GM23338 (cell line): ENCODE measurements around the gene MFSD2A.

Experiments used
- CREB1 ChIP-seq: fragments of 250-450 bp; sonication (Bioruptor Pico); IDR thresholded peaks from 2 replicates; pipeline ENCODE4 v1.5.0; 2020; ENCODE audit warnings: low read depth, mild to moderate bottlenecking, moderate library complexity
- CTCF ChIP-seq, 2 experiments: fragments of 200-600 bp in 1 of 2; sonication (generic) in 1 of 2; conservative IDR thresholded peaks; 2 replicates each; pipeline versions ENCODE4 v1.5.1 to v1.6.1; 2016 to 2017; ENCODE audit warnings: antibody characterized with exemption in 2 of 2, low read depth in 2 of 2, mild to moderate bottlenecking in 2 of 2, moderate library complexity in 1 of 2
- EZH2 ChIP-seq: fragments of 200-600 bp; sonication (generic); IDR thresholded peaks from one replicate; pipeline ENCODE4 v1.8.0; 2017; ENCODE audit warnings: antibody characterized with exemption, mild to moderate bottlenecking, low read depth; ENCODE audit not compliant: unreplicated experiment
- EZH2phosphoT487 ChIP-seq: fragments of 200-600 bp; sonication (generic); IDR thresholded peaks from one replicate; pipeline ENCODE4 v1.8.1; 2018; ENCODE audit warnings: antibody characterized with exemption; ENCODE audit not compliant: unreplicated experiment
- JUNB ChIP-seq: IDR thresholded peaks from one replicate; pipeline ENCODE4 v1.6.1; 2016; ENCODE audit warnings: antibody characterized with exemption; ENCODE audit not compliant: unreplicated experiment
- POLR2AphosphoS5 ChIP-seq: IDR thresholded peaks from 2 replicates; pipeline ENCODE4 v1.6.1; 2016; ENCODE audit warnings: antibody characterized with exemption, low read depth
- REST ChIP-seq: IDR thresholded peaks from one replicate; pipeline ENCODE4 v1.6.1; 2018; ENCODE audit warnings: antibody characterized with exemption; ENCODE audit not compliant: unreplicated experiment
- STAT1 ChIP-seq: IDR thresholded peaks from one replicate; pipeline ENCODE4 v1.6.1; 2016; ENCODE audit warnings: antibody characterized with exemption; ENCODE audit not compliant: unreplicated experiment
- ZNF114 ChIP-seq: fragments of 250-450 bp; sonication (Bioruptor Pico); IDR thresholded peaks from 2 replicates; pipeline ENCODE4 v1.5.0; 2020; ENCODE audit warnings: mild to moderate bottlenecking, moderate library complexity
- ZNF331 ChIP-seq: fragments of 250-450 bp; sonication (Bioruptor Pico); IDR thresholded peaks from 2 replicates; pipeline ENCODE4 v1.5.0; 2020; ENCODE audit warnings: low read depth, mild to moderate bottlenecking, moderate library complexity
- ZNF462 ChIP-seq: fragments of 250-450 bp; sonication (Bioruptor Pico); IDR thresholded peaks from 2 replicates; pipeline ENCODE4 v1.5.0; 2020; ENCODE audit warnings: mild to moderate bottlenecking, moderate library complexity

GRCh38 chr1:39990428-39990827, 35.5 kb downstream of the MFSD2A start:
- TF ChIP-seq CTCF (conservative IDR thresholded peaks at IDR 0.05; ENCODE audit: low read depth in 2 of 2) (no peak), ZNF331 (no peak), EZH2 (no peak), POLR2AphosphoS5 (no peak), REST (no peak), EZH2phosphoT487 (no peak), JUNB (no peak), ZNF462 (no peak), STAT1 (no peak), CREB1 (CRISPR knock-in tag) (no peak), ZNF114 (no peak)
